T-helper 22 cell (primary cell): ENCODE data around the gene RACGAP1.

ENCODE experiments used
- DNase-seq: peaks from one replicate; pipeline ENCODE4 v3.0.0-alpha.2; 2020; ENCODE audit warnings: low read depth

Gene RACGAP1

GRCh38 chr12:49953961-49954846 is 71.1 kb downstream of the RACGAP1 start:
- DNase-seq, result no peak

- no peak for DNase-seq
Measured at GRCh38 chr12:49953151-49953550, 72.1 kb downstream of the RACGAP1 start.

GRCh38 chr12:49952391-49953055 is 72.8 kb downstream of the RACGAP1 start:
- DNase-seq, result no peak

GRCh38 chr12:49951411-49952240 is 73.7 kb downstream of the RACGAP1 start:
- DNase-seq, result no peak

DNA sequence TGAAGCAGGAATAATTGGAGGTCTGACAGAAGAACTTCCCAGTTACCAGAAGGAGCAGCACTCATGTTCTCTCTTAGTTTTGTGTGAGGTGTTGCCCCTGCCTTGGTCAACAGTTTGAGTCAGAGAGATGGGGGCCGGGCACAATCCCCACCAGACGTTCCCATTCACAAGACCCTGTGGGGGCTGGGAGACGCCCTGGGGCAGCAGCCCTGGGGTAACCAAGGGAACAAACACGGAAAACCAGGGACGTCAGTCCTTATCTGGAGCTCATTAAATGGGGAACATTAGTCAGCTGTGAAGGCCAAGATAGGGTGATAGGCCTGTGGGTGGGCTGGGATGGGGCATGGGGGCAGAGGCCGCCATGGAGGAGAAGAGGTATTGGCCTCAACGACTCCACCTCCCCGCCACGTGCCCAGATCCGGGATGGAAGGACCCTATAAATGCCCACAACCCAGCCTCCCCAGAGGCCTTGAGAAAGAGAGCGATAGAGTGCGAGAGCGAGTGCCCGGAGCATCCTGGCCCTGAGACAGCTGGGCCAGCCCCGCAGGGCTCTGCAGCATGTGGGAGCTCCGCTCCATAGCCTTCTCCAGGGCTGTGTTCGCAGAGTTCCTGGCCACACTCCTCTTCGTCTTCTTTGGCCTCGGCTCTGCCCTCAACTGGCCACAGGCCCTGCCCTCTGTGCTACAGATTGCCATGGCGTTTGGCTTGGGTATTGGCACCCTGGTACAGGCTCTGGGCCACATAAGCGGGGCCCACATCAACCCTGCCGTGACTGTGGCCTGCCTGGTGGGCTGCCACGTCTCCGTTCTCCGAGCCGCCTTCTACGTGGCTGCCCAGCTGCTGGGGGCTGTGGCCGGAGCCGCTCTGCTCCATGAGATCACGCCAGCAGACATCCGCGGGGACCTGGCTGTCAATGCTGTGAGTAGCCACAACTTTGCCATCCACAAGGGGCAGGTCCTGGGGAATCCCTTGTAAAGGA is 74.7 kb downstream of the RACGAP1 start, which contains the start of gene AQP2:
Gene AQP2 (plus strand): TSS at position 465 of the 979 bp plus-strand sequence. CDS start 94 bp downstream, at position 559.
- no peak for DNase-seq

- DNase-seq, result no peak
Measured at GRCh38 chr12:49949866-49950265, 75.4 kb downstream of the RACGAP1 start.

DNA sequence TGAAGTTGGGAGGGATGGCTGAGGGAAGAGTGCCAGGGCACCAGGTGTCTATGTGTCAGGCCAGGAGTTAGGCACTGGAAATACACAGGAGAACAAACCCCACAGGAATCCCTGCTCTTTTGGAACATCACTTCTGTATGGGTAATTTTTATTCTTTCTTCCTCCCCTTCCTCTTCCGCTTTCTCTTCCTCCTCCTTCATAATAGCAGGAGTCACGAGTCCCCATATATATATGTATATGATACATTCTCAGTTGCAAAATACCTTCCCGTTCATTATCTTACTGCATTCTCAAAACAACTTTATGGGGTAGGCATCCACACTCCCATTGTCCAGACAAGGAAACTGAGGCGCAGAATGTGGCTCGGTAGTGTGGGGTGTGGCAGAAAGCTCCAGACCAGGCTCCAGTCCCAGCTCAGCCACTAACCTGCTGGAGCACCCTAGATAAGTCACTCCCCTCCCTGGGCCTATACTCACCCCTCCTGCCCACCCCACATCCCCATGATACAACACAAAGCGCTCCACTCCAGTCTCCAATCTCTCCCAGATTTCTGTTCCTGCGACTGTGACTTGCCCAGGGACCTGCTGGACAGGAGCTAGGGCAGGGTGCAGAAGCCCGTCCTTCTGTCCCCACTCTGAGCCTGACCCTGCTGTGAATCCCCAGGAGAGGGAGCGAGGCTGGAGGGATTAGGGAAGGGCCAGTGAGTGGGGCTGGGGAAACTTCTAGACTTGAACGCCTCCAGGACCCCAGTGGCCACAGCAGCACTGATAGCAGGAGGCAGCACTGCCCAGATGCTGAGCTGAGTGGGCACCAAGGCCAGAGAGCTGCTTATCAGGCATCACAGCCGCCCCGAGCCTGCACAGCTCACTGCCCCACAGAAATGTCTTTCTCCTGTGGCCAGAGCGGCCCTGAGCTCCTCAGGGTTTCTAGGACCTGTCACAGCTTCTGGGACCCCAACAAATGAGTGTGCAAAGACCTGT is 76.1 kb downstream of the RACGAP1 start:
- no peak for DNase-seq

- no peak for DNase-seq
Measured at GRCh38 chr12:49947593-49948226, 77.6 kb downstream of the RACGAP1 start.

GRCh38 chr12:49946497-49946896 is 78.8 kb downstream of the RACGAP1 start:
- no peak for DNase-seq

- no peak for DNase-seq
Measured at GRCh38 chr12:49946086-49946485, 79.2 kb downstream of the RACGAP1 start.

DNA sequence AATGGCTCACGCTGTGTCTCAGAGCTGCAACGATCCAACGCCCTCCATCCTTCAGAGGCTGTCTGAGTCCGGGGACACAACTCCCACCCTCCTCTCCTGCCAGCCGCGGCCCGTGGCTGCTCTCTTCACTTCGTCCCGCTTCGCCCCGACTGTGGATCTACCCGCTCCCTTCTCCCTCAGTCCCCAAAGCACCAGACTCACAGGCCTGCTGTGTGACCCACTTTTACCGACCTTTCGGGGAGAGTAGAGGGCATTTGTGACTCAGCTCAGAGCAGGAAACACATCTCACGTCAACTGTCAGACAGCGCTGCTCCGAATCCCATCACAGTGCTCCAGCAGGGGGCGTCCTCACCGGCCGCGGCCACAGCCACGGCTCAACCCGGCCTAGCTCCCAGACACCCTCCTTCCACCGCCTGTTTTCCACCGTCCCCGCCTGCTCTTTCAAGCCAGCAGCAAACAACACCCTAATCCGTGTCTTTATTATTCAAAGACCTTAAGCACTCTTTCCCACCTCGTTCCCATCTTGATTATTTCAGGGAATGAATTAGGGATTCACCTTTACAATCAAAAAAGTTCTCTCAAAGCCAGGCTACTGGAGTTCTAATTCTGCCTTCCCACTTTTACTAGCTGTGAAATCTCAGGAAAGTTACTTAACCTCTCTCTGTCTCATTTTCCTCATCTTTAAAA is 79.8 kb downstream of the RACGAP1 start:
- DNase-seq, result peak; percentile 56

DNA sequence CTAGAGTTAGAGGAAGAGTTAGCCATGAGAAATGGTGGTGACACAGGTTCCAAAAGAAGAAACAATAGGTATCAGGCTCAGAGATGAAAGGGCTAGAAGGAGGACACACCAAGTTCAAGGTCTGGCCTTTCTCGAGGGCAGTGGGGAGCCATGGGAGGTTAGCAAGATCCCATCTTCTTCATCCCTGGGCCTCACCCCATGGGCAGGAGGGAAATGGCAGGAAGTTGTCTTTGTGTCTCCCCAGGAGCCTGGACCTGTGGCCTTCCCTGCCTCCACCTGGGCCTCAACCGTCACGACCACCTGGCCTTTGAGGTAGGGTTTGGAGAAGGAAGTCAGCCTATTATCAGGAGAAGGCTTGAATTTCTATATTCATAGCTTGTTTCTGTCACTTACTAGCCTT is 80.6 kb downstream of the RACGAP1 start:
- DNase-seq, result no peak

GRCh38 chr12:49944046-49944445 is 81.2 kb downstream of the RACGAP1 start:
- DNase-seq, result no peak

DNA sequence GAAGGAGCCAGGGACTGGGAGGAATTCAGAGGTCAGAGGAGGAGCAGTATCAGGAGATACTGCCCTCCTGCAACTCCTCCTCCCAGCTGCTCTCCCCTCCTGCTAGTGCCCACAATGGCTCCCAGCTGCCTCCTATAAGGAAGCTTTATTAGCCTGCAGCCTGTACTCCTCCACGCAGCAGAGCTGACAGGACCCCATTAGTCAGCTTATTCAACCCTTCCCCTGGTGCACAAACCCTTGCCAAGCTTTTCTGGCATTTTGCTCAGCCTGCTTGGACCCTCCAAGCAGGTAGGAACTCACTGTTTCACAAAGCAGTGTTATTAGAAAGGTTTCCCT is 81.7 kb downstream of the RACGAP1 start:
- no peak for DNase-seq

DNA sequence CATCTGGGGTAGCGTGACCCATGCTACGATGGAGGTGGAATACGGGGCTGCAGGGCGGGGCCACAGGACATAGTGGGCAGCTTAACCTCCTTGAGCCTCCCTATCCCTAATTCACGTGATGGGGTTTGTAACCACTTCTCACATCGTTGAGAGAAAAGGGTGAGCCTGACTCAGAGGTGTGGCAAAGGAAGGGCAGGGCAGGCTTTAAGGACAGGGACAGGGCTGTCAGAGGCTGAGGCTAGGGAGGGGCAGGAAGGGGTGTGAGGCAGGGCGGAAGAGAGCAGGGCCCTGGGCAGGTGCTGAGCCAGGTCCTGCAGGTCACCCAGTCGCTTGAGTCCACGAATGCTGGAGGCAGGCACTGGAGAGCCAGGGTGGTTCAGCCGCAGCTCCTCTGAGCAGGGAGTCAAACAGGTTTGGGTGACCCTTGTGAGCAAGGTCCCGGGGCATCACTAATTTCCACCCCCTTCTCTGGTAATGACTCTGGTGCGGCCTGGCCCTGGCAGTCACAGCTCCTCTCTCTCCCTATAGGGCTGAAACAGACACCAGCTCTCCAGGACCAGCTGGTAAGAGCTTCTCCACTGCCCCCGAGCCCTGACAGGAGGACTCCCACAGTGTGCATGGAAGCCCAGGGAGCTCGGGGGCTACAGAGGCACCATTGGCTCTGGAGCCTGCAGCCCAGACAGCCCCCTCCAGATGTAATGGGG is 82.2 kb downstream of the RACGAP1 start:
- DNase-seq, result no peak

DNA sequence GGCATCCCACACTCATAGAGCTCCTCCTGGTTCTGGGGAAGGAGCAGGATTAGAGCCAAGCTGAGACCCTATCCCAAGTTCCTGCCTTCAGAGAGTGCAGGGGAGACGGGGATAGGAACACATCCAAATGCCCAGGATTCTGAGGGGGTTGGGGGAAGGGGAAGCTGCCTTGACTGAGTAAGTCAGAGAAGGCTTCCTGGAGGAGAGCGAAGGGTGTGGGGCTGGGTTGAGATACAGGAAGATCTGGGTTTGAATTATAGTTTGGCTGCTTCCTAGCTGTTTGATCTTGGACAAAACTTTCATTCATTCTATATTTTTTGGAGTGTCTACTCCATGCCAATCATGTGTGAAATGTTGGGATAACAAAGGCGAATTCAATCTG is 82.8 kb downstream of the RACGAP1 start:
- no peak for DNase-seq

- no peak for DNase-seq
Measured at GRCh38 chr12:49941556-49942511, 83.5 kb downstream of the RACGAP1 start.
